Retina (tissue), 1 donor: ENCODE results near the gene EPHX1.
"Not testable (repeated sequence)": the region's sequence is repeated elsewhere in the genome, so short reads cannot be mapped to it uniquely, and the experiment has no call there.

Experiments used
- DNase-seq: peaks from one replicate; pipeline ENCODE4 v3.0.0-alpha.2; 2016

The EPHX1 gene

GRCh38 chr1:225809842-225810578 lies at the start of gene EPHX1:
EPHX1 (plus strand) TSS chr1:225810124; CDS start chr1:225828730, 18,606 bp downstream.
- peak; percentile 81 for DNase-seq

- DNase-seq, result no peak
Observed at GRCh38 chr1:225760531-225760930, 49.4 kb upstream of the EPHX1 start.

GRCh38 chr1:225761395-225761794 lies 48.5 kb upstream of the EPHX1 start:
- DNase-seq, result not testable (repeated sequence)

- no peak for DNase-seq
Observed at GRCh38 chr1:225762002-225762441, 47.9 kb upstream of the EPHX1 start.

- no peak for DNase-seq
Observed at GRCh38 chr1:225762444-225762843, 47.5 kb upstream of the EPHX1 start.

- no peak for DNase-seq
Observed at GRCh38 chr1:225763716-225764548, 46.0 kb upstream of the EPHX1 start.

GRCh38 chr1:225765982-225766674 lies 43.8 kb upstream of the EPHX1 start:
- DNase-seq, result no peak

GRCh38 chr1:225766967-225767633 lies 42.8 kb upstream of the EPHX1 start:
- DNase-seq, result peak; percentile 9

GRCh38 chr1:225767634-225768540 lies 42.0 kb upstream of the EPHX1 start:
- peak; percentile 30 for DNase-seq

GRCh38 chr1:225768662-225769426 lies 41.1 kb upstream of the EPHX1 start:
- DNase-seq, result peak; percentile 27

GRCh38 chr1:225769687-225770086 lies 40.2 kb upstream of the EPHX1 start:
- peak; percentile 12 for DNase-seq

GRCh38 chr1:225770561-225771248 lies 39.2 kb upstream of the EPHX1 start:
- DNase-seq, result peak; percentile 57

GRCh38 chr1:225771661-225772322 lies 38.1 kb upstream of the EPHX1 start:
- DNase-seq, result no peak

GRCh38 chr1:225772323-225772768 lies 37.6 kb upstream of the EPHX1 start:
- peak; percentile 84 for DNase-seq

- no peak for DNase-seq
Observed at GRCh38 chr1:225772848-225773247, 37.1 kb upstream of the EPHX1 start.

- DNase-seq, result no peak
Observed at GRCh38 chr1:225774281-225775147, 35.4 kb upstream of the EPHX1 start.

- no peak for DNase-seq
Observed at GRCh38 chr1:225776294-225776693, 33.6 kb upstream of the EPHX1 start.

- no peak for DNase-seq
Observed at GRCh38 chr1:225777058-225777582, 32.8 kb upstream of the EPHX1 start.
